Body of pancreas (tissue), 4 donors: Measurements from ENCODE around the gene PRUNE2.

Source experiments
- CTCF ChIP-seq, 7 experiments: fragments of 450-650 bp in 4 of 7; fragments of 200-600 bp in 3 of 7; sonication (generic) in 3 of 7; IDR thresholded peaks; one replicate each; pipeline ENCODE4 v1.5.1; 2016 to 2019; ENCODE audit warnings: antibody characterized with exemption in 7 of 7
- POLR2A ChIP-seq, 3 donors: fragments of 450-650 bp; IDR thresholded peaks; one replicate each; pipeline ENCODE4 v1.6.1; 2016; ENCODE audit warnings: antibody characterized with exemption in 3 of 3, mild to moderate bottlenecking in 2 of 3

GRCh38 chr9:76887951-76888350, 18.0 kb downstream of the PRUNE2 start:
- no peak for TF ChIP-seq CTCF (IDR thresholded peaks at IDR 0.05)
- TF ChIP-seq POLR2A (IDR thresholded peaks at IDR 0.05): no peak
